ENCODE results near the gene PTX4.

Gene PTX4

DNA sequence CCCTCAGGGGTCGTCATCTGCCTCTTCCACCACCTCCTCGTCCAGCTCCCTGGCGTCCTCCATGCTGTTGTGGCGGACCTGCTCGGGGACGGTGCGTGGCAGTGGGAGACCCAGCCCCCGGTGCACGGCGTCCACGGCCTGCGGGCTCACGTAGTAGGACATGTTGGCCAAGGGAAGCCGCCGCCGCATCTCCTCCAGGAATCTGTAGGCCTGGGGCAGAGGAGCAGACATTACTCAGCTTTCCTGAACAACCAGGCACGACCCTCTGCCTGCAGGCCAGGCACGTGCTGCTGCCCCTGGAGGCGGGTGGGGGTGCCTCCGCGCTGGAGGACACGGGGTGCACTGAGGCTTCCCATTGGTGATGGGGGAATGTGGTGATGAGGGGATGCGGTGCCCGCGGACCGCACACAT, 22.2 kb upstream of the PTX4 start:
- Histone ChIP-seq H3K4me3 (no peak overlapping the region), H3K9me3 (peaks cover 22% of the 10 kb centered on the region), H3K4me1 (peaks cover 27% of the 10 kb centered on the region), H4K20me1 (peaks cover 45% of the 10 kb centered on the region), H3K27ac (no peak overlapping the region), H3K4me2 (no peak overlapping the region; the same call in 1 of the 2 replicates), H3K27me3 (no peaks in the 10 kb centered on the region), H3K9ac (no peak overlapping the region), H3K36me3 (peaks cover 79% of the 10 kb centered on the region)
- TF ChIP-seq Cebpa-rat (IDR thresholded peaks at IDR 0.05) = no peak

DNA sequence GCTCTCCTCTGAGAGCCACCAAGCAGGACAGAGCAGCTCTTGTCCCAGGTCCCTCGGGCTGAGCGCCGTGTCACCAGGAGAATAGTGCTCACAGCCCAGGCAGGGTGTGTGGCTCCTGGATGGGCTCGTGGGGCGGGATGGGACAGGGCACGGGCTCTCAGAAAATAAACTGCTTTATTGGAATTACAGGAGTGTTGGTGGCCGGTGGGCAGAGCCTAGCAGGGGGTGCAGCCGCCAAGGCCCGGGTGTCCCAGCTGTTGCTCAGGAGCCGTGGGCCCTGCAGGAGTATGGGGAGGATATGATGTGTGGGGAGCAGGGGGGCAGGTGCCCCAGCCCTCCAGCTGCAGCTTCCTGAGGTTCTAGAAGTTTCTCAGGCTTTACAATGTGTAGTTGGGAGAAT, 21.5 kb upstream of the PTX4 start:
- peak overlapping the region; percentile 51 for H3K27ac ChIP-seq
- no peak for TF ChIP-seq Cebpa-rat (IDR thresholded peaks at IDR 0.05)
- peak overlapping the region; percentile 74 for H3K4me2 ChIP-seq
- no peaks in the 10 kb centered on the region for H3K27me3 ChIP-seq
- peaks cover 27% of the 10 kb centered on the region for H3K4me1 ChIP-seq
- peaks cover 84% of the 10 kb centered on the region for H3K36me3 ChIP-seq
- peak overlapping the region; percentile 54; the same call in 1 of the 2 replicates for H3K9ac ChIP-seq
- H4K20me1 ChIP-seq = peaks cover 45% of the 10 kb centered on the region
- no peak overlapping the region for H3K4me3 ChIP-seq
- H3K9me3 ChIP-seq = peaks cover 21% of the 10 kb centered on the region

DNA sequence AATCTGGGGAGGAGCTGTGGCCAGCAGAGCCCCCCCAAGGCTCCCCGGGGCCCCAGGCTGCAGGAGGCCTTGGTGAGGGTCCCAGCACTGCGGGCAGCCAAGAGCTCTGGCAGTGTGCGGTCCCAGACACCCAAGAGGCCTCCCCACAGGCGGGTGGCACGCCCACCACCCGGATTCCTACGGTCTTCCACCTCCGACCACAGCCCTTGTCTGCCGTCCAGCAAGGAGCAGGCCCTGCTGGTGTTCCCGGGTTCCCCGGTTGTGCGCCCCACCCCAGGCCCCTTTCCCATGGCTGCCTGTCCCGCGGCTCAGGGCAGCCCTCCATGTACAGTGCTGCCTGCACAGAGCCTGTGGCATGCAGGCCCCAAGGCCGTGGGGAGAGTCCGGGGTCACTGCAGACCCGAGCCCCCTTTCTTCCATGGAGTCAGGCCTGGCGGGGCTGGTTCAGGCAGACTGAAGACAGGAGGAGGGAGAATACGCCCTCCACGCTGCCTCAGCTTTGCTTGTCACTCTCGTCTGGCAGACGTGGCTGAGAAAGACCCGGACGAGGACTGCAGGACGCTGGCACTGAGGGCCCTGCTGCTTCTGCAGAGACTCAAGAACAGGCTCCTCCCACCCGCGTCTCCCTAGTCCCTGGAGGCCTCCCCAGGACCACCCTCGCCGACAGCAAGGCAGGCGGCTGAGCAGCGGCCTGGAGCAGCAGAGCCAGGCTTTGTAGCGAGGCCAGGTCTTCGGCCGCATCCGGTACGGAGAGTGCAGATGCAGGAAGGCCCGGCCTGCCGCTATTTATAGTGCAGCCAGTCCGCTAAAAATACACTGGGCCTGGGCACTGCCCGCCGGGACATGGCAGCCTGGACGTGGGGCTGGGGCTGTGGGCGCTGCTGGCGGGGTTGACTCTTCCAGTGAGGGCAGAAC, 20.8 kb upstream of the PTX4 start:
- peaks cover 91% of the 10 kb centered on the region for H3K36me3 ChIP-seq
- peaks cover 13% of the 10 kb centered on the region for H3K9me3 ChIP-seq
- H3K4me1 ChIP-seq = peaks cover 27% of the 10 kb centered on the region
- peak overlapping the region; percentile 51 for H3K27ac ChIP-seq
- H3K4me2 ChIP-seq = peak overlapping the region; percentile 74
- H4K20me1 ChIP-seq = peaks cover 45% of the 10 kb centered on the region
- TF ChIP-seq Cebpa-rat (IDR thresholded peaks at IDR 0.05) = no peak
- H3K9ac ChIP-seq = peak overlapping the region; percentile 54; the same call in 1 of the 2 replicates
- no peaks in the 10 kb centered on the region for H3K27me3 ChIP-seq
- H3K4me3 ChIP-seq = no peak overlapping the region

DNA sequence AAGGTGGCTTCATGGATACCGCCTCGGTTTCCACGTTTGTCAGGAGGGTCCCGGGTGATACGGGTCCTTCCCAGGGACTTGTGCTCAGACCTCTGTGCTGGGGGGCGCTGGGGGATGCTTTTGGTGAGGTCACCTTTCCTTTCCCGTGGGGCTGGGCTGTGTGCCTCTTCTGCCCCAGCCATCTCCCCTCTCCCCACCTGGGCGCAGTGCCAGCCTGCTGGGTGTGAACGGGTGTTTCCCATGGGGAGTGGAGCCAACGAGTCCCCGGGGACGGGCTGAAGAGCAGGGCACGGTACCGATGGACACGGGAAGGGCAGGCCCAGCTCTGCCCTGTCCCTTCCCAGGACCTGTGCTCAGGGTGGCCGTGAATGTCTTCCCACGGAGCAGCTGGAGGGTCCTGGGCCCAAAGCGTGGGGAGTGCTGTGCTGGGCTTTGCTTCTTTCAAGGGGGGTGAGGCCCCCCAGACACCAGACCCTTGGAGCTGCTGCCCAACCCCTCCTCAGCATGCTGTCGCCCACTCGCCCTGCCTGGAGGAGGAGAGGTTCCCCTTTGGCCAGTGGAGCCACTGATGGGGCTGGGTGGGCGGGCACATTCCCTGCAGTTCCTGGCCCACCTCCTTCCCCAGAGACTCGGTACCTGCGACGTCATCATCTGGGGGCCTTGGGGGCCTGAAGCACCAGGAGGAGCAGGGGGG, 19.9 kb upstream of the PTX4 start:
- Histone ChIP-seq H4K20me1 (peaks cover 45% of the 10 kb centered on the region), H3K4me1 (peaks cover 27% of the 10 kb centered on the region), H3K4me3 (no peak overlapping the region), H3K36me3 (peaks cover 89% of the 10 kb centered on the region), H3K27ac (peak overlapping the region; percentile 51; the same call in 1 of the 2 replicates), H3K27me3 (no peaks in the 10 kb centered on the region), H3K4me2 (peak overlapping the region; percentile 74), H3K9me3 (peaks cover 4% of the 10 kb centered on the region), H3K9ac (peak overlapping the region; percentile 54; the same call in 1 of the 2 replicates)
- TF ChIP-seq Cebpa-rat (IDR thresholded peaks at IDR 0.05) = no peak

DNA sequence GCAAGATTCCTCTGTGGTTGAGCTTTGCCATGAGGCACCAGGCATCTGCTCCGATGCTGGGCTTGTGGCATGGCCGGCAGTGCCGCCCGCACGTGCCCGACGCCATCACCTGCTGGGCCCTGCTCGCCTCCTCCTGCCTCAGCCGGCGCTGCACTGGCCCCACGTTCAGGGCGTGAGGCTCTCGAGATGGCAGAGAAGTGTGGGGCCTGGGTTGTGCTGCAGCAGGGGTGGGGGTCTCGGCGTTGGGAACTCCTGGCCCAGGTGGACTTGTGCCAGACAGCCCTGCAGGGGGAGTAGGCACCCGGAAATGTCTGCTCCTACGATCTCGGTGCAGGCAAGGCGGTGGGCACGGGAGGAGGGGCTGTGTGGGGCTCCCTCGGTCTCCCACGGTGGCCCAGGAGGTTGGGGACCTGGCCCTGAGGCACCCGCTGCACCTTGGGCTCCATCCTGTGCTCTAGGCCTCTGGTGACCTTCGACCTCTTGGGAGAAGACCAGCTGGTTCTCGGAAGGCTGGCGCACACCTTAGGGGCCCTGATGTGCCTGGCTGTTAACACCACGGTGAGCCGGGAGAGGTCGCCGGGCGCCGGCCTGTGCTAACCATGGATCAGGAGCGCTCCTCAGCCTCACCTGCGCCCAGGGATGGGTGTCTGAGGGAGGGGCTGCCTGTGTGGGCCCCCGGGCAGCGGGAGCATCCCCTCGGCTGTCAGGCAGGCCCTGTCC, 17.9 kb upstream of the PTX4 start:
- Histone ChIP-seq H3K4me1 (peaks cover 27% of the 10 kb centered on the region), H3K4me2 (no peak overlapping the region), H3K9me3 (no peaks in the 10 kb centered on the region), H3K4me3 (no peak overlapping the region), H3K27me3 (no peaks in the 10 kb centered on the region), H3K36me3 (peaks cover 93% of the 10 kb centered on the region), H3K9ac (no peak overlapping the region), H3K27ac (no peak overlapping the region), H4K20me1 (peaks cover 47% of the 10 kb centered on the region)
- TF ChIP-seq Cebpa-rat (IDR thresholded peaks at IDR 0.05) = no peak

DNA sequence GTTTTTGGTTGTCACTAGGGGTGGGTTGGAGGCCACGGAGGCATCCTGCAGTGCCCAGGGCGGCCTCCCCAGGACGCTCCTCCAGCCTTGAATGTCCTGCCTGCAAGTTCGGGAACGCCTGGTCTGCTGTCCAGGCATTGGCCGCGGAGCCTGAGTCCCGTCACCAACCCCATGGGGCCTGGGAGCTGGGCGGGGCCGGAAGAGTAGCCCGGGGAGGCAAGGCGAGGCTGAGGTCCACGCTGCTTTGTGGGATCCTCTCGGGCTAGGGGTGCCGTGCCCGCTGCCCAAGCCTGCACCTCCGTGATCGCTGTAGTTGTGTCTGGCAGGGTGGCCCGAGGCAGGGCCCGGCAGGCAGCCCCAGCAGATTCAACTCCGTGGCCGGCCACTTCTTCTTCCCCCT, 17.2 kb upstream of the PTX4 start:
- Histone ChIP-seq H3K9me3 (no peaks in the 10 kb centered on the region), H4K20me1 (peaks cover 47% of the 10 kb centered on the region), H3K36me3 (peaks cover 93% of the 10 kb centered on the region), H3K9ac (no peak overlapping the region), H3K4me2 (no peak overlapping the region), H3K4me3 (no peak overlapping the region), H3K27me3 (no peaks in the 10 kb centered on the region), H3K4me1 (peaks cover 27% of the 10 kb centered on the region), H3K27ac (no peak overlapping the region)
- TF ChIP-seq Cebpa-rat (IDR thresholded peaks at IDR 0.05) = no peak

DNA sequence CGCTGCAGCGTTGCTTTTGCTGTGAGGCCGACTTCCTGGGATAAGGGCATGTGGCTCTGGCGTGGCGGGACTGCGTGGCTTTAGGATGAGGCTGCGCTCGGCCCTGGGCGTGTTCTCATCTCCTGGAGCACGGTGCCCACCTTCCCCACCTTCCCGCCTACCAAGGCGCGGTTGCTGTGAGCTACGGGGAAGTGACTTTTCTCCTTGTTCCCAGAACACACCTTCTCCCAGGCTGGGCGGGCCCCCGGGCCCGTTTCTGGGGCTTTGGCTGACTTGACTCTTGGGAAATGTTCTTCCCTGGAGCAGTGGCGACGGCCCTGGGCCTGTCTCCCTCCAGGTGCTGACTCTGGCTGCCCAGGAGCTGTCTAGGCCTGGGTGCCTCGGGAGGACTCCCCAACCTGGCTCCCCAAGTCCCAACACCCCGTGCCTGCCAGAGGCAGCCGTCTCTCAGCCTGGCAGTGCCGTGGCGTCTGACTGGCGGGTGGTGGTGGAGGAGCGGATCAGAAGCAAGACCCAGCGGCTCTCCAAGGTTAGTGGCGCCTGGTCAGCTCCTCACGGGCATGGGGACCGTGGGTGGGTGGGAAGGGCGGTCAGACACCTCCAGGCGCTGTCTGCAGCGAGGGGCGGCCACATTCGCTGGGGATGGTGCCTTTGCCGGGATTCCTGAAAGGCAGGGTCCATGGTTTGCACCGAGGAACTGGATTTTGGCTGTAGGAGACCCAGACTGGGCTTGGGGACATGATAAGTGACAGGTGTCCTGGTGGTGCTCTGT, 16.5 kb upstream of the PTX4 start:
- Histone ChIP-seq H3K4me1 (peaks cover 22% of the 10 kb centered on the region), H3K27me3 (no peaks in the 10 kb centered on the region), H3K9me3 (no peaks in the 10 kb centered on the region), H3K36me3 (peaks cover 93% of the 10 kb centered on the region), H3K4me2 (no peak overlapping the region), H3K4me3 (no peak overlapping the region), H4K20me1 (peaks cover 40% of the 10 kb centered on the region), H3K27ac (no peak overlapping the region), H3K9ac (no peak overlapping the region)
- TF ChIP-seq Cebpa-rat (IDR thresholded peaks at IDR 0.05) = no peak

DNA sequence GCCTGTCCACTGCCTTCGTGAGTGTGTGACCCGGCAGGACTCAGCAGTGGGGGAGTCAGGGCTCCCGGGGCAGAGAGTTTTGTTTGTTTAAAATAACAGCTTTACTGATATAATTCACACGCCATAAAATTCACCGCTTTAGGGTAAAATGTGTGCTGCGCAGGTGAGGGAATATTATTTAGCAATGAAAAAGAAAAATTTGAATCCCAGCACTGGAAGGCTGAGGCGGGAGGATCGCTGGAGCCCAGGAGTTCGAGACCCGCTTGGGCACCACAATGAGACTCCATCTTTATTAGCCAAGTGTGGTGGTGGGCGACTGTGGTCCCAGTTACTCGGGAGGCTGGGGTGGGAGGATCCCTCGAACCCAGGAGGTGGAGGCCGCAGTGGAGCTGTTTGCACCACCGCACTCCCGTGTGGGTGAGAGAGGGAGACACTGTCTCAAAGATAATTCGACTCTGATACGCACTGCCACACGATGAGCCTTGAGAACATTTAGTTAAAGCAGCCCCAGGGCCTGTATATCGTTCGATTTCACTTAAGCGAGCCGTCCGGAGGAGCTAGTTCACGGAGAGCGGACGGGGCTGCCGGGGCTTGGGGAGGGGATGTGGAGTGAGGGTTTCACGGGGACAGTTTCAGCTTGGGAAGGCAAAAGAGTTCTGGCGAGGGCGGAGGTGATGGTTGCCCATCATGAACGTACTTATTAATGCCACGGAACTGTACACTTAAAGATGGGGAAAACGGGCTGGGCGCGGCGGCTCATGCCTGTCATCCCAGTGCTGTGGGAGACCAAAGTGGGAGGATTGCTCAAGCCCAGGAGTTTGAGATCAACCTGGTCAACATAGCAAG, 14.6 kb upstream of the PTX4 start:
- Histone ChIP-seq H3K4me3 (no peak overlapping the region), H3K9me3 (no peaks in the 10 kb centered on the region), H3K4me1 (peaks cover 3% of the 10 kb centered on the region), H3K9ac (no peak overlapping the region), H3K4me2 (no peak overlapping the region), H3K27ac (no peak overlapping the region), H3K27me3 (no peaks in the 10 kb centered on the region), H3K36me3 (peaks cover 94% of the 10 kb centered on the region), H4K20me1 (peaks cover 32% of the 10 kb centered on the region)
- no peak for TF ChIP-seq Cebpa-rat (IDR thresholded peaks at IDR 0.05)

All from BLaER1 (cell line).